GM12878 (cell line): ENCODE measurements around the gene BCAR3.

Experiments
- BHLHE40 ChIP-seq, 2 experiments: fragments of 450-650 bp in 1 of 2; IDR thresholded peaks; 2 replicates each; pipeline ENCODE4 v1.6.1; 2011 to 2017; ENCODE audit warnings: low read depth in 2 of 2, borderline replicate concordance in 1 of 2, improper control_type of control experiment in 1 of 2, low read length in 1 of 2, mild to moderate bottlenecking in 1 of 2
- EZH2 ChIP-seq: IDR thresholded peaks from 2 replicates; pipeline ENCODE4 v1.6.1; 2012; ENCODE audit warnings: low read depth, mild to moderate bottlenecking, control low read depth, inconsistent platforms, low read length, borderline replicate concordance; ENCODE audit not compliant: control insufficient read depth
- HCFC1 ChIP-seq: fragments of 150-350 bp; IDR thresholded peaks from 2 replicates; pipeline ENCODE4 v1.6.1; 2014; ENCODE audit warnings: low read length
- RFX5 ChIP-seq: IDR thresholded peaks from 2 replicates; pipeline ENCODE4 v1.6.1; 2011; ENCODE audit warnings: low read depth, low read length, improper control_type of control experiment

DNA sequence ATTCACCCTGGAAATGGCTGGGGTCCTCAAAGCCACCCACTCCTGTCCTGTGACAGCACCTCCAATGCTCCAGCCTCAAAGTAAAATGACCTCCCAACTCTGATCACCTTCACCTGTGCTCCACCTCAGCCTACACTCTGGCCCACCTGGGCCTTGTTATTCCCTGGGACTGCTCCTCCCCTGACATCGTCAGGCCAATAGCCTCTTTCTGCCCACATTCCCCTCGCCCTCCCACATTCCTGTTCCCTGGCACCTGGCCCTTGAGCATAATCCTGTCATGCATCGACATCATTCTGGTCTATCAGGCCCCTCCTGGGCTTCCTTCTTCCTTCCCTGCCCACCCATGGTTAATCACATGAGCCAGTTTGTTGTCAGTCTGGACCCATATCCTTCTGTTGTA lies 13.2 kb upstream of the BCAR3 start:
- TF ChIP-seq EZH2 (no peak), HCFC1 (no peak), RFX5 (no peak), BHLHE40 (IDR thresholded peaks at IDR 0.05; ENCODE audit: borderline replicate concordance in 1 of 2, low read depth in 2 of 2, low read length in 1 of 2) (no peak)
